NB4 (cell line): Measurements from ENCODE around the gene EFNA2.
"Not testable (repeated sequence)": the region's sequence is repeated elsewhere in the genome, so short reads cannot be mapped to it uniquely, and the experiment has no call there.

Source experiments
- DNase-seq: peaks from one replicate; pipeline ENCODE4 v3.0.0; 2010; ENCODE audit warnings: low read depth
- H3K4me3 ChIP-seq: one replicate; pipeline ENCODE4 v1.5.1; 2011; ENCODE audit warnings: mild to moderate bottlenecking, low read depth, low read length, moderate library complexity
- MYC ChIP-seq: IDR thresholded peaks from 2 replicates; pipeline ENCODE4 v1.6.1; 2011; ENCODE audit warnings: low read depth, low read length
- POLR2A ChIP-seq: IDR thresholded peaks from 2 replicates; pipeline ENCODE4 v1.6.1; 2011; ENCODE audit warnings: mild to moderate bottlenecking; ENCODE audit not compliant: insufficient read length; ENCODE audit errors: extremely low read depth
- TF ChIP-seq, protein P1 (sequence below): IDR thresholded peaks from one replicate; pipeline ENCODE4 v1.5.1; 2012; ENCODE audit warnings: low read depth, low read length
- TF ChIP-seq, protein P2 (sequence below): IDR thresholded peaks from 2 replicates; pipeline ENCODE4 v1.6.1; 2011; ENCODE audit warnings: low read depth, low read length

Gene EFNA2

DNA sequence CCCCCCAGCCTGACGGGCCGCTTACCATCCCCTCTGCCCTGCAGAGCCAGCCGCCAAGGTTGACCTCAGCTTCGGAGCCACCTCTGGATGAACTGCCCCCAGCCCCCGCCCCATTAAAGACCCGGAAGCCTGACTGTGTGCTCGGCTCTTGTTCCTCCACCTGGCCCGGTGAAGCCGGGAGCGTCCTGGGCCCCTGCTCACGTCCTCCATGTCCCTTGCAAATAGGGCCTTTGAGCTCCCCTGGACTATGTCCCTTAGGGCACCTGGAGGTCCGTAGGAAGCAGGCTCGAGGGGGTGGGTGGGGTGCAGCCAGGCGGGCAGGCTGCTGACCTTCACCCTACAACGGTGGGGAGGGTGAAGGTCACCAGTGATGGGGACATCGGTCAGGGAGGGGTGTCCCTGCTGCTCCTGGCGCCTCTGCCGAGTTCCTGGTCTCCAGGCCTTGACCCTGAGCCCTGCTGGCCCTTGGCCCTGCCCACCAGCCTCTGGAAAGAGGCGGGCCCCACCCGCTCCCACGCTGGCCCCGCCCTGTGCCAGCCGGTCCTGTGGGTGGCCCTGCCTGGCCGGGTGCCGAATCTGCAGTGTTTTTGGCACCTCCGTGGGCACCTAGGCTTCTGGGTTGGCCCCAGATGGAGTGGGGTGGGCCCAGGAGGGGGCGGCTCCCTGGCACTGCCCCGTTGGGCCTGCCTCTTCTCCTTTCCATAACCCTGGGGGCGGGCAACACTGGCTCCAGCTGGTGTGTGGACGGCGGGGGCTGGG is 40.8 kb upstream of the EFNA2 start:
- no peak overlapping the region for H3K4me3 ChIP-seq
- TF ChIP-seq, protein P1, sequence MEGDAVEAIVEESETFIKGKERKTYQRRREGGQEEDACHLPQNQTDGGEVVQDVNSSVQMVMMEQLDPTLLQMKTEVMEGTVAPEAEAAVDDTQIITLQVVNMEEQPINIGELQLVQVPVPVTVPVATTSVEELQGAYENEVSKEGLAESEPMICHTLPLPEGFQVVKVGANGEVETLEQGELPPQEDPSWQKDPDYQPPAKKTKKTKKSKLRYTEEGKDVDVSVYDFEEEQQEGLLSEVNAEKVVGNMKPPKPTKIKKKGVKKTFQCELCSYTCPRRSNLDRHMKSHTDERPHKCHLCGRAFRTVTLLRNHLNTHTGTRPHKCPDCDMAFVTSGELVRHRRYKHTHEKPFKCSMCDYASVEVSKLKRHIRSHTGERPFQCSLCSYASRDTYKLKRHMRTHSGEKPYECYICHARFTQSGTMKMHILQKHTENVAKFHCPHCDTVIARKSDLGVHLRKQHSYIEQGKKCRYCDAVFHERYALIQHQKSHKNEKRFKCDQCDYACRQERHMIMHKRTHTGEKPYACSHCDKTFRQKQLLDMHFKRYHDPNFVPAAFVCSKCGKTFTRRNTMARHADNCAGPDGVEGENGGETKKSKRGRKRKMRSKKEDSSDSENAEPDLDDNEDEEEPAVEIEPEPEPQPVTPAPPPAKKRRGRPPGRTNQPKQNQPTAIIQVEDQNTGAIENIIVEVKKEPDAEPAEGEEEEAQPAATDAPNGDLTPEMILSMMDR: no peak
- TF ChIP-seq POLR2A: no peak
- TF ChIP-seq MYC: no peak
- TF ChIP-seq, protein P2, sequence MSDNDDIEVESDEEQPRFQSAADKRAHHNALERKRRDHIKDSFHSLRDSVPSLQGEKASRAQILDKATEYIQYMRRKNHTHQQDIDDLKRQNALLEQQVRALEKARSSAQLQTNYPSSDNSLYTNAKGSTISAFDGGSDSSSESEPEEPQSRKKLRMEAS: no peak
- DNase-seq: no peak

DNA sequence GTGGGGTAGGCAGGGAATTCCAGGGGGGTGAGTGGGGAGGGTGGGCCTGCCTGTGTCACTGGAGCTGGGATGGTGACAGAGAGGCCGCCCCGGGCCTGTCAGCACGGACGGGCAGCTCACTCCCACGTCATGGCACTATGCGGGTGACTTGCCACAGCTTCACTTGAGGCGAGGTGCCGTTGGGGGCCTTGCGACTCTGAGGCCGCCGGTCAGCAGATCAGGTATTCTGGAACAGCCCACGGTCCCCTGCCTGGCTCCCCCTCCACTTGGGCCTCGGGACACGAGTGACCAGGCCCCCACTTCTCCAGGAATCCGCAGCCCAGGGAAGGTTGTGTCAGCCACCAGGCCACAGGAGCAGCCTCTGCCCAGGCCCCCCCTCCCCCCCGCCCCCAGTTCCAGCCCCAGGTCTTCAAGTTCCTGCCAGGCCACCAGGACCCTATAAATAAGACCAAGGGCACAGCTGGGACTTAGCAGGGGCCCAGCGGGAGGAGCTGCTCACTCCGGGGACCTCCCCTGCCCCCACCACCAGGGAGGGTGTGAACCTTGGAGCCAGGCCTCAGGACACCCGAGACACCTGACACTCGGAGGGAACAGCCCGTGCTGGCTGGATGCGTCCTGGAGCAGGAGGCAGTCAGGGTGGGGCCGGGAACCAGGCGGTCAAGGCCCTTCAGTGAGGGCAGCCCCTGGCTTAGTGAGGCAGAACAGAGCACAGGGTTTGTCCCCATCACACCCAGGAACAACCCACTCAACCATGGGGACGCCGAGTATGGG is 40.0 kb upstream of the EFNA2 start:
- no peak for DNase-seq
- TF ChIP-seq, protein P2: no peak
- TF ChIP-seq MYC (no peak), POLR2A (no peak)
- TF ChIP-seq, protein P1: no peak
- H3K4me3 ChIP-seq: no peak overlapping the region

DNA sequence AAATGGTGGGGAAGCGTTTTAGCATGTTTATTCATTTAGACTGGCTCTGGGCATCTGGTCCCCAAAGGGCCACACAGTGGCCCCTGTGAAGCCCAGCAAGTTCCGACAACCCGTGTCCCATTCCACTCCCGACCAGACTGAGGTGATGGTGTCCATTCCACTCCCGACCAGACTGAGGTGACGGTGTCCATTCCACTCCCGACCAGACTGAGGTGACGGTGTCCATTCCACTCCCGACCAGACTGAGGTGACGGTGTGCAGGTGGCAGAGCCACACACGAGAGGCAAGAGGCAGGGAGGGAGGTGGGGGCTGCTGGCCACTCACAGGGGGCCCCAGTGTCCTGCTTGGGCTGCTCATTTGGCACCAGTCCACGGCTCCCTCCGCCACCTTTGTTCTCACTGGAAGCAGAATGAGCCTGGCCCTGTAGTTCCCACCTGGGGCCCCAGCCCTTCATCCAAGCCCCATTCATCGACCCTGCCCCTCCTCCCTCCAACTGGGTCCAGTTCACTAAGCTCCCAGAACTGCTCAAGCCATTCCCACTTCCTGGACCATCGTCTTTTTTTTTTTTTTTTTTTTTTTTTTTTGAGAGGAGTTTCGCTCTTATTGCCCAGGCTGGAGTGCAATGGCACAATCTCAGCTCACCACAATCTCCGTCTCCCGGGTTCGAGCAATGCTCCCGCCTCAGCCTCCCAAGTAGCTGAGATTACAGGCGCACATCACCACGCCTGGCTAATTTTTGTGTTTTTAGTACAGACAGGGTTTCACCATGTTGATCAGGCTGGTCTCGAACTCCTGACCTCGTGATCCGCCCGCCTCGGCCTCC is 39.2 kb upstream of the EFNA2 start:
- not testable (repeated sequence) for DNase-seq, H3K4me3 ChIP-seq

DNA sequence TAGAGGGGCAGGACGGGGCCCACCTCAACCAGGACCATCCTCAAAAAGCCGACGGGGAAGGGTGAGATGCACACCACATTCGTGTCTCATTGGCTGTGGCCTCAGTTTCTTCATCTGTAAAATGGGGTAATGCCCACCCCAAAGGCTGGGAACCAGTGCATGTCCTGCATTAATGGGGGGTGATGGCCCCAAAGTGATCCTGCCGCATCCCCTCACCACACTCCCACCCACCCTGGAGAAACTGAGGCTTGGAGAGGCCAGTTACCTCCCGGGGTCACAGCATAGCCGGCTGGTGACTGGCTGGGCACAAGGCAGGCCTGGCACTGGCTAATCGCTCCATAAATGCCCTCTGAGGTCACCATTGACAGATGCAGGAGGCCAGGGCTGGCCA is 37.9 kb upstream of the EFNA2 start:
- DNase-seq: no peak
- TF ChIP-seq, protein P2: no peak
- TF ChIP-seq MYC (no peak), POLR2A (no peak)
- TF ChIP-seq, protein P1: no peak
- no peak overlapping the region for H3K4me3 ChIP-seq

DNA sequence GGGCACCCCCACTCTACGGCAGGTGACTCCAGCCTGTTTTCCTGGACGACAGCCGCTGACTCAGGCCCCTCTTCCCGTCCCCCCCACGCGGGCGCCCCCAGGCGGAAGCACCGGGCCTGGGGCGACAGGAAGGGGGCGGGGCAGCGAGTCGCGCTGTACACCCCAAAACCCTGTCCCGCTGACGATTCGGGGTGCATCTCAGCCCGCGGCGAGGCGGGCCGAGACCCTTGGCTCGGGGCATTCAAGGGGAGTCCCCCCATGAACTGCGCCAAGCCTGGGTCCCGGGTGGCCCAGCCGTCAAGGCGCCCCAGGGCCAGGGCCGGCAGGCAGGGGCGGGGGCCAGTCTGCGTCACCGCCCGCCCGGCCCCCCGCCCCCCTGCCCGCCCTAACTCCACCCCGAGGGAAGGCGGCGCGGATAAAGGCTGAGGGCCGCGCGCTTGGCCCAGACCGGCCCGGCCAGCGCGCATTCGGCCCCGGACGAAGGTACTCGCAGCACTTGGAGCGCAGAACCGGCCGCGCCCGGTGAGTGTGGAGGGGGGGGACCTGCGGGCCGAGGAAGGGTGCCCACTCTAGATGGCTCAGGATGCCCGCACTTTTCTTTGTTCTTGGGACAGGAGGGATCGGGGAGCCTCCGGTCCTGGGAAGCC is 37.4 kb upstream of the EFNA2 start, which contains the start of gene MIDN:
Gene MIDN (plus strand): TSS at position 445 of the 647 bp plus-strand sequence. CDS start 1,714 bp downstream, outside the sequence.
- peak within 1 kb of the TSS; percentile 46 for H3K4me3 ChIP-seq
- DNase-seq: peak; percentile 75
- TF ChIP-seq, protein P2: no peak; the same call in 1 of the 2 replicates
- peak; percentile 37 for TF ChIP-seq POLR2A
- TF ChIP-seq, protein P1: peak; percentile 8
